ENCODE results near the gene MORC1.

Gene MORC1

GRCh38 chr3:108970561-108970960, 147.4 kb downstream of the MORC1 start:
- TF ChIP-seq CTCF (IDR thresholded peaks at IDR 0.05; ENCODE audit: borderline replicate concordance, extremely low read depth, low read length, poor library complexity, severe bottlenecking) (no peak), EZH2 (IDR thresholded peaks at IDR 0.05; ENCODE audit: borderline replicate concordance, low read depth, low read length, severe bottlenecking) (no peak)
- no peak overlapping the region for H3K4me2 ChIP-seq (ENCODE audit: insufficient read depth, low read length)
- no peak overlapping the region for H2AFZ ChIP-seq (ENCODE audit: low read depth, low read length)
- no peaks in the 10 kb centered on the region for H3K27me3 ChIP-seq (ENCODE audit: insufficient read depth, low read length, poor library complexity)
- no peak overlapping the region for H3K4me3 ChIP-seq (ENCODE audit: low read depth in 1 of 2, low read length in 2 of 2)
- ATAC-seq (ENCODE audit: insufficient read depth, low read depth), result peak; percentile 72; the same call in 2 of the 3 replicates
- H3K9ac ChIP-seq (ENCODE audit: low read depth, low read length), result no peak overlapping the region
- H4K20me1 ChIP-seq (ENCODE audit: insufficient read depth, low read length), result no peaks in the 10 kb centered on the region
- H3K79me2 ChIP-seq (ENCODE audit: insufficient read depth, low read length), result no peaks in the 10 kb centered on the region
- no peaks in the 10 kb centered on the region for H3K9me3 ChIP-seq (ENCODE audit: insufficient read depth, low read length, severe bottlenecking)
- H3K27ac ChIP-seq (ENCODE audit: low read length), result no peak overlapping the region
- H3K4me1 ChIP-seq (ENCODE audit: insufficient read depth, low read length), result no peaks in the 10 kb centered on the region
- DNase-seq, result peak; percentile 6
- H3K36me3 ChIP-seq (ENCODE audit: insufficient read depth, low read length), result no peaks in the 10 kb centered on the region

GRCh38 chr3:108966773-108967172, 151.2 kb downstream of the MORC1 start:
- Histone ChIP-seq H3K9ac (ENCODE audit: low read depth, low read length) (no peak overlapping the region), H3K4me2 (ENCODE audit: insufficient read depth, low read length) (no peak overlapping the region), H3K4me3 (ENCODE audit: low read depth in 1 of 2, low read length in 2 of 2) (no peak overlapping the region), H2AFZ (ENCODE audit: low read depth, low read length) (no peak overlapping the region), H3K79me2 (ENCODE audit: insufficient read depth, low read length) (no peaks in the 10 kb centered on the region), H3K4me1 (ENCODE audit: insufficient read depth, low read length) (no peaks in the 10 kb centered on the region), H3K27ac (ENCODE audit: low read length) (no peak overlapping the region), H4K20me1 (ENCODE audit: insufficient read depth, low read length) (no peaks in the 10 kb centered on the region), H3K36me3 (ENCODE audit: insufficient read depth, low read length) (no peaks in the 10 kb centered on the region), H3K9me3 (ENCODE audit: insufficient read depth, low read length, severe bottlenecking) (no peaks in the 10 kb centered on the region), H3K27me3 (ENCODE audit: insufficient read depth, low read length, poor library complexity) (no peaks in the 10 kb centered on the region)
- ATAC-seq (ENCODE audit: insufficient read depth, low read depth), result 0 out of 3 replicates have a peak, but pooled peaks have one; percentile 47
- TF ChIP-seq EZH2 (IDR thresholded peaks at IDR 0.05; ENCODE audit: borderline replicate concordance, low read depth, low read length, severe bottlenecking) (no peak), CTCF (IDR thresholded peaks at IDR 0.05; ENCODE audit: borderline replicate concordance, extremely low read depth, low read length, poor library complexity, severe bottlenecking) (no peak)
- no peak for DNase-seq

GRCh38 chr3:108959017-108959416, 158.9 kb downstream of the MORC1 start:
- Histone ChIP-seq H3K79me2 (ENCODE audit: insufficient read depth, low read length) (no peaks in the 10 kb centered on the region), H3K36me3 (ENCODE audit: insufficient read depth, low read length) (no peaks in the 10 kb centered on the region), H2AFZ (ENCODE audit: low read depth, low read length) (no peak overlapping the region), H3K27ac (ENCODE audit: low read length) (no peak overlapping the region), H3K27me3 (ENCODE audit: insufficient read depth, low read length, poor library complexity) (no peaks in the 10 kb centered on the region), H3K4me1 (ENCODE audit: insufficient read depth, low read length) (no peaks in the 10 kb centered on the region), H4K20me1 (ENCODE audit: insufficient read depth, low read length) (no peaks in the 10 kb centered on the region), H3K9ac (ENCODE audit: low read depth, low read length) (no peak overlapping the region), H3K4me3 (ENCODE audit: low read depth in 1 of 2, low read length in 2 of 2) (no peak overlapping the region), H3K9me3 (ENCODE audit: insufficient read depth, low read length, severe bottlenecking) (no peaks in the 10 kb centered on the region), H3K4me2 (ENCODE audit: insufficient read depth, low read length) (no peak overlapping the region)
- ATAC-seq (ENCODE audit: insufficient read depth, low read depth) (no peak), DNase-seq (no peak)
- no peak for TF ChIP-seq CTCF (IDR thresholded peaks at IDR 0.05; ENCODE audit: borderline replicate concordance, extremely low read depth, low read length, poor library complexity, severe bottlenecking)
- no peak for TF ChIP-seq EZH2 (IDR thresholded peaks at IDR 0.05; ENCODE audit: borderline replicate concordance, low read depth, low read length, severe bottlenecking)

- no peak for DNase-seq
- TF ChIP-seq EZH2 (IDR thresholded peaks at IDR 0.05; ENCODE audit: borderline replicate concordance, low read depth, low read length, severe bottlenecking) (no peak), CTCF (IDR thresholded peaks at IDR 0.05; ENCODE audit: borderline replicate concordance, extremely low read depth, low read length, poor library complexity, severe bottlenecking) (no peak)
- no peak within 1 kb of the TSS for H3K27ac ChIP-seq (ENCODE audit: low read length)
Measured at GRCh38 chr3:108953700-108954099, 164.2 kb downstream of the MORC1 start, which contains the start of gene GUCA1C. TSS of gene GUCA1C (minus strand) at chr3:108953879. CDS start at chr3:108953762, 117 bp downstream.

More at GRCh38 chr3:108953700-108954099, 164.2 kb downstream of the MORC1 start, which contains the start of gene GUCA1C:
- Histone ChIP-seq H3K36me3 (ENCODE audit: insufficient read depth, low read length) (no peaks in the 10 kb centered on the region), H3K9ac (ENCODE audit: low read depth, low read length) (no peak within 1 kb of the TSS), H3K9me3 (ENCODE audit: insufficient read depth, low read length, severe bottlenecking) (no peaks in the 10 kb centered on the region), H3K27me3 (ENCODE audit: insufficient read depth, low read length, poor library complexity) (no peaks in the 10 kb centered on the region), H3K4me2 (ENCODE audit: insufficient read depth, low read length) (no peak within 1 kb of the TSS), H3K4me1 (ENCODE audit: insufficient read depth, low read length) (no peaks in the 10 kb centered on the region), H3K79me2 (ENCODE audit: insufficient read depth, low read length) (no peaks in the 10 kb centered on the region), H3K4me3 (ENCODE audit: low read depth in 1 of 2, low read length in 2 of 2) (no peak within 1 kb of the TSS), H2AFZ (ENCODE audit: low read depth, low read length) (no peak within 1 kb of the TSS), H4K20me1 (ENCODE audit: insufficient read depth, low read length) (no peaks in the 10 kb centered on the region)
- ATAC-seq (ENCODE audit: insufficient read depth, low read depth), result no peak

Measured in DND-41 (cell line).